GM12874 (cell line): ENCODE results near the gene PSG11.
"Not testable (repeated sequence)": the region's sequence is repeated elsewhere in the genome, so short reads cannot be mapped to it uniquely, and the experiment has no call there.

Source experiments
- CTCF ChIP-seq: IDR thresholded peaks from 2 replicates; pipeline ENCODE4 v1.5.1; 2011; ENCODE audit warnings: low read depth, mild to moderate bottlenecking, control low read depth, low read length, moderate library complexity; ENCODE audit not compliant: insufficient read depth

Gene PSG11

GRCh38 chr19:43026369-43026768 lies at the start of gene PSG11:
PSG11 (minus strand) TSS chr19:43026469; CDS start chr19:43026372, 97 bp downstream.
- TF ChIP-seq CTCF: not testable (repeated sequence)

- no peak for TF ChIP-seq CTCF
Measured at GRCh38 chr19:43028866-43029265, 2.6 kb upstream of the PSG11 start.

- TF ChIP-seq CTCF: no peak
Measured at GRCh38 chr19:42989851-42990250, 36.4 kb downstream of the PSG11 start.

- TF ChIP-seq CTCF: no peak
Measured at GRCh38 chr19:42985588-42985987, 40.7 kb downstream of the PSG11 start.

DNA sequence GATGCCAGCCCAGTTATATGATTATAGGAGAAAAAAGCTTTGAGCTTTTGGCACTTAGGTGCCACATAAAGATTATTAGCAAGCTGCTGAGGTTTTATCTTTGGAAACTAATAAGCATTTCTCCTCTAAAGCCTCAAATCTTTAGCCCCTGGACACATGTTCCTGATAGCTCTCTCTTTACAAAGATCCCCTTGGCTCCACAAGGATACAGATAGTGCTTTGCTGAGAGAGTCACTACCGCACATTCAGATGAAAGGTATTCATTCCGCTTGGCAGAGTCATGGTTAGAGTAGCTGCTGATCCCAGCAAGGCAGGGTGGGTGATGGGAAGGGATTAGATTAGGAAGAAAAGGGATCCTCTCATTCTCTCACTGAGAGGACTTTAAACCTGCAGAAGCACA lies 61.1 kb downstream of the PSG11 start:
- no peak for TF ChIP-seq CTCF

- no peak for TF ChIP-seq CTCF
Measured at GRCh38 chr19:42961119-42961518, 65.2 kb downstream of the PSG11 start.
